ENCODE data around the gene SMYD3.

Gene SMYD3

GRCh38 chr1:246159279-246160227 lies 347.5 kb downstream of the SMYD3 start:
- FAIRE-seq = no peak
- no peak for DNase-seq (ENCODE audit: insufficient read length, low spot score)

GRCh38 chr1:246158131-246158530 lies 348.9 kb downstream of the SMYD3 start:
- no peak for FAIRE-seq
- no peak for DNase-seq (ENCODE audit: insufficient read length, low spot score)

- no peak for DNase-seq (ENCODE audit: insufficient read length, low spot score)
- FAIRE-seq = no peak
These were observed 349.6 kb downstream of the SMYD3 start for GRCh38 chr1:246157516-246157915.

GRCh38 chr1:246156847-246157246 lies 350.2 kb downstream of the SMYD3 start:
- DNase-seq (ENCODE audit: insufficient read length, low spot score) (no peak), FAIRE-seq (no peak)

- no peak for FAIRE-seq
- DNase-seq (ENCODE audit: insufficient read length, low spot score) = no peak
These were observed 351.2 kb downstream of the SMYD3 start for GRCh38 chr1:246155923-246156322.

- no peak for DNase-seq (ENCODE audit: insufficient read length, low spot score)
- no peak for FAIRE-seq
These were observed 353.3 kb downstream of the SMYD3 start for GRCh38 chr1:246153796-246154212.

- no peak for DNase-seq (ENCODE audit: insufficient read length, low spot score)
- FAIRE-seq = no peak
These were observed 354.1 kb downstream of the SMYD3 start for GRCh38 chr1:246152986-246153431.

- DNase-seq (ENCODE audit: insufficient read length, low spot score) (no peak), FAIRE-seq (no peak)
These were observed 355.2 kb downstream of the SMYD3 start for GRCh38 chr1:246151796-246152434.

GRCh38 chr1:246149543-246149942 lies 357.5 kb downstream of the SMYD3 start:
- DNase-seq (ENCODE audit: insufficient read length, low spot score) (no peak), FAIRE-seq (no peak)

GRCh38 chr1:246147524-246148461 lies 359.3 kb downstream of the SMYD3 start:
- FAIRE-seq = no peak
- no peak for DNase-seq (ENCODE audit: insufficient read length, low spot score)

GRCh38 chr1:246146804-246147523 lies 360.1 kb downstream of the SMYD3 start:
- DNase-seq (ENCODE audit: insufficient read length, low spot score) (no peak), FAIRE-seq (no peak)

- FAIRE-seq (no peak), DNase-seq (ENCODE audit: insufficient read length, low spot score) (no peak)
These were observed 361.2 kb downstream of the SMYD3 start for GRCh38 chr1:246145900-246146299.

GRCh38 chr1:246144931-246145330 lies 362.1 kb downstream of the SMYD3 start:
- DNase-seq (ENCODE audit: insufficient read length, low spot score) = no peak
- FAIRE-seq = no peak

GRCh38 chr1:246142320-246142893 lies 364.7 kb downstream of the SMYD3 start:
- no peak for FAIRE-seq
- no peak for DNase-seq (ENCODE audit: insufficient read length, low spot score)

- DNase-seq (ENCODE audit: insufficient read length, low spot score) (no peak), FAIRE-seq (no peak)
These were observed 365.8 kb downstream of the SMYD3 start for GRCh38 chr1:246141306-246141705.

- no peak for DNase-seq (ENCODE audit: insufficient read length, low spot score)
- no peak for FAIRE-seq
These were observed 367.3 kb downstream of the SMYD3 start for GRCh38 chr1:246139745-246140182.

- FAIRE-seq (no peak), DNase-seq (ENCODE audit: insufficient read length, low spot score) (no peak)
These were observed 368.3 kb downstream of the SMYD3 start for GRCh38 chr1:246138781-246139180.

GRCh38 chr1:246136477-246136876 lies 370.6 kb downstream of the SMYD3 start:
- no peak for FAIRE-seq
- DNase-seq (ENCODE audit: insufficient read length, low spot score) = no peak

GRCh38 chr1:246134789-246135188 lies 372.3 kb downstream of the SMYD3 start:
- DNase-seq (ENCODE audit: insufficient read length, low spot score) = no peak
- no peak for FAIRE-seq

GRCh38 chr1:246131095-246131494 lies 376.0 kb downstream of the SMYD3 start:
- FAIRE-seq = no peak
- no peak for DNase-seq (ENCODE audit: insufficient read length, low spot score)

All from GM19239 (cell line).